DND-41 (cell line): Measurements from ENCODE around the gene SKIC2.
"Not testable (repeated sequence)": the region's sequence is repeated elsewhere in the genome, so short reads cannot be mapped to it uniquely, and the experiment has no call there.

Experiments
- EZH2 ChIP-seq: IDR thresholded peaks from 3 replicates; pipeline ENCODE4 v1.6.1; 2012; ENCODE audit warnings: borderline replicate concordance, low read depth, mild to moderate bottlenecking, moderate library complexity, low read length, inconsistent platforms; ENCODE audit not compliant: severe bottlenecking
- TF ChIP-seq, protein P1 (sequence below): IDR thresholded peaks from 2 replicates; pipeline ENCODE4 v1.5.1; 2012; ENCODE audit warnings: borderline replicate concordance, low read length, moderate library complexity, mild to moderate bottlenecking; ENCODE audit not compliant: poor library complexity, severe bottlenecking; ENCODE audit errors: extremely low read depth

DNA sequence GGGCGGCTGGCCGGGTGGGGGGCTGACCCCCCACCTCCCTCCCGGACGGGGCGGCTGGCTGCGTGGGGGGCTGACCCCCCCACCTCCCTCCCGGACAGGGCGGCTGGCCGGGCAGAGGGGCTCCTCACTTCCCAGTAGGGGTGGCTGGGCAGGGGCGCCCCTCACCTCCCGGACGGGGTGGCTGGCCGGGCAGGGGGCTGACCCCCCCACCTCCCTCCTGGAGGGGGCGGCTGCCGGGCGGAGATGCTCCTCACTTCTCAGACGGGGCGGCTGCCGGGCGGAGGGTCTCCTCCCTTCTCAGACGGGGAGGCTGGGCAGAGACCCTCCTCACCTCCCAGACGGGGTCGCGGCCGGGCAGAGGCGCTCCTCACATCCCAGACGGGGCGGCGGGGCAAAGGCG is 17.1 kb downstream of the SKIC2 start:
- not testable (repeated sequence) for TF ChIP-seq EZH2
- TF ChIP-seq, protein P1, sequence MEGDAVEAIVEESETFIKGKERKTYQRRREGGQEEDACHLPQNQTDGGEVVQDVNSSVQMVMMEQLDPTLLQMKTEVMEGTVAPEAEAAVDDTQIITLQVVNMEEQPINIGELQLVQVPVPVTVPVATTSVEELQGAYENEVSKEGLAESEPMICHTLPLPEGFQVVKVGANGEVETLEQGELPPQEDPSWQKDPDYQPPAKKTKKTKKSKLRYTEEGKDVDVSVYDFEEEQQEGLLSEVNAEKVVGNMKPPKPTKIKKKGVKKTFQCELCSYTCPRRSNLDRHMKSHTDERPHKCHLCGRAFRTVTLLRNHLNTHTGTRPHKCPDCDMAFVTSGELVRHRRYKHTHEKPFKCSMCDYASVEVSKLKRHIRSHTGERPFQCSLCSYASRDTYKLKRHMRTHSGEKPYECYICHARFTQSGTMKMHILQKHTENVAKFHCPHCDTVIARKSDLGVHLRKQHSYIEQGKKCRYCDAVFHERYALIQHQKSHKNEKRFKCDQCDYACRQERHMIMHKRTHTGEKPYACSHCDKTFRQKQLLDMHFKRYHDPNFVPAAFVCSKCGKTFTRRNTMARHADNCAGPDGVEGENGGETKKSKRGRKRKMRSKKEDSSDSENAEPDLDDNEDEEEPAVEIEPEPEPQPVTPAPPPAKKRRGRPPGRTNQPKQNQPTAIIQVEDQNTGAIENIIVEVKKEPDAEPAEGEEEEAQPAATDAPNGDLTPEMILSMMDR: not testable (repeated sequence)
